Measurements from ENCODE around the gene ANKS1B. TPM values are rescaled to one million over a fixed set of nuclear protein-coding genes. Genes with fewer than 3 reads are reported as not detected.

The ANKS1B gene
- total and polyA plus RNA-seq, 2 of the 4 experiments (the other 2 are of a cell fraction) = 0.17 to 0.18 TPM

- H3K79me1 ChIP-seq (ENCODE audit: low read depth in 1 of 2, low read length in 2 of 2) = no peaks in the 10 kb centered on the region
- no peak overlapping the region for H3K14ac ChIP-seq (replicated peaks; ENCODE audit: low read depth, low read length)
- H3K18ac ChIP-seq (ENCODE audit: low read depth, low read length) = no peak overlapping the region
- no TSS peak for BruUV-seq (replicated peaks)
- no peak overlapping the region for H4K5ac ChIP-seq (ENCODE audit: low read depth, low read length)
- TF ChIP-seq RCOR1 (IDR thresholded peaks at IDR 0.05; ENCODE audit: insufficient replicate concordance, low read length) (no peak), CHD1 (IDR thresholded peaks at IDR 0.05; ENCODE audit: low read depth, low read length) (no peak), MAFK (IDR thresholded peaks at IDR 0.05; ENCODE audit: low read depth, low read length) (no peak), SMC3 (IDR thresholded peaks at IDR 0.05; ENCODE audit: low read depth, low read length) (no peak), CEBPB (IDR thresholded peaks at IDR 0.05; ENCODE audit: low read depth, low read length) (no peak), ELK1 (IDR thresholded peaks at IDR 0.05; ENCODE audit: borderline replicate concordance, low read depth, low read length) (no peak), FOS (IDR thresholded peaks at IDR 0.05; ENCODE audit: low read depth, low read length) (no peak), BHLHE40 (IDR thresholded peaks at IDR 0.05; ENCODE audit: low read depth, low read length) (no peak), RAD21 (IDR thresholded peaks at IDR 0.05; ENCODE audit: low read length) (no peak), MXI1 (IDR thresholded peaks at IDR 0.05; ENCODE audit: borderline replicate concordance, low read depth, low read length) (no peak), MAZ (IDR thresholded peaks at IDR 0.05; ENCODE audit: borderline replicate concordance, low read depth, low read length) (no peak), CTCF (conservative IDR thresholded peaks at IDR 0.05; ENCODE audit: low read depth, low read length) (no peak), POLR2A (IDR thresholded peaks at IDR 0.05; ENCODE audit: low read depth, low read length) (no peak), NFE2L2 (IDR thresholded peaks at IDR 0.05; ENCODE audit: low read depth, low read length) (no peak)
- DNase-seq (no peak), ATAC-seq (ENCODE audit: low read depth) (no peak)
- no peaks in the 10 kb centered on the region for H3K27me3 ChIP-seq (ENCODE audit: control insufficient read depth, insufficient read depth, low read length)
- no peak overlapping the region for H2AFZ ChIP-seq (replicated peaks; ENCODE audit: low read length, poor library complexity)
- H2AK5ac ChIP-seq (ENCODE audit: low read depth, low read length) = no peak overlapping the region
- no peaks in the 10 kb centered on the region for H3K9me3 ChIP-seq (ENCODE audit: control insufficient read depth, insufficient read depth, low read length)
- no peaks in the 10 kb centered on the region for H3K36me3 ChIP-seq (ENCODE audit: control insufficient read depth, insufficient read depth, low read length)
- H2AK9ac ChIP-seq (replicated peaks; ENCODE audit: low read depth, low read length, poor library complexity) = no peak overlapping the region
- no peak overlapping the region for H4K91ac ChIP-seq (ENCODE audit: insufficient read depth, low read depth, low read length)
- no peaks in the 10 kb centered on the region for H4K20me1 ChIP-seq (ENCODE audit: insufficient read depth, low read length)
- no peak overlapping the region for H3K4me3 ChIP-seq (ENCODE audit: insufficient read depth, low read depth, low read length)
- H3K27ac ChIP-seq (ENCODE audit: insufficient read depth, low read length) = no peak overlapping the region
- ChIA-PET POLR2A (ENCODE audit: unreplicated experiment) (no interaction called here), CTCF (no interaction called here)
- no peak overlapping the region for H3K9ac ChIP-seq (ENCODE audit: low read depth, low read length)
- dilution Hi-C loops (cut with HindIII; ENCODE audit: low sequenced_read_pairs, unreplicated experiment) (no loop called here), intact Hi-C loops (cut with micrococcal nuclease) (no loop called here), in situ Hi-C loops (cut with MboI; ENCODE audit: low sequenced_read_pairs) (no loop called here)
- no peak overlapping the region for H3K56ac ChIP-seq (ENCODE audit: extremely low read depth, insufficient read depth, low read length)
- no peak overlapping the region for H2BK5ac ChIP-seq (ENCODE audit: low read depth, low read length, poor library complexity, severe bottlenecking)
- H3K9me1 ChIP-seq (ENCODE audit: insufficient read depth, low read length) = no peaks in the 10 kb centered on the region
- H3K23ac ChIP-seq (ENCODE audit: low read depth, low read length) = no peak overlapping the region
- no peak overlapping the region for H4K8ac ChIP-seq (ENCODE audit: low read depth in 2 of 2, low read length in 2 of 2)
- H2BK15ac ChIP-seq (ENCODE audit: low read depth, low read length) = no peak overlapping the region
- no peaks in the 10 kb centered on the region for H3K4me1 ChIP-seq (ENCODE audit: control insufficient read depth, insufficient read depth, low read length)
- WGBS, 2 experiments (ENCODE audit: extremely low coverage in 2 of 2, insufficient read length in 1 of 2) = 63% methylated on average over 1 of the region's 7 CpGs; no CpG with 5 or more reads in 1 of the 2 experiments
- no peak overlapping the region for H3K4me2 ChIP-seq (ENCODE audit: low read depth, low read length)
- H2BK20ac ChIP-seq (ENCODE audit: low read depth, low read length) = no peak overlapping the region
- no peak overlapping the region for H2BK120ac ChIP-seq (ENCODE audit: low read depth, low read length)
- no peak overlapping the region for H3K4ac ChIP-seq (ENCODE audit: low read depth, low read length)
Measured at GRCh38 chr12:98951406-98951805, 1033.3 kb downstream of the ANKS1B start.

All from IMR-90 (cell line).